Left renal cortex interstitium (tissue), 4 donors: ENCODE measurements around the gene HNF1B. TPM values are rescaled to one million over a fixed set of nuclear protein-coding genes. Genes with fewer than 3 reads are reported as not detected.

ENCODE experiments used
- polyA plus RNA-seq, 4 donors: library from polyadenylated mRNA; unstranded; fragments of 120-200 nt; gene quantifications; one replicate each; pipeline ENCODE4 v1.2.1, GENCODE V29; 2013; ENCODE audit not compliant: insufficient read length in 4 of 4

HNF1B gene
- polyA plus RNA-seq, 4 donors: 100 to 128 (median 113) TPM

Other genes starting within 250 kb of the HNF1B start
- 10 to 100 TPM; 35.9 to 46.5 (median 42.4) TPM for gene SYNRG, start 135.6 kb downstream of the HNF1B start, polyA plus RNA-seq
- 10 to 100 TPM; 36.3 to 45.3 (median 42.1) TPM for gene DDX52, start 101.6 kb downstream of the HNF1B start, polyA plus RNA-seq
- 1 to 10 TPM in 1 of 4 donors, not detected in 3; 7.3 TPM for gene TBC1D3K, start 179.4 kb upstream of the HNF1B start, polyA plus RNA-seq
- gene TBC1D3L, start 244.0 kb upstream of the HNF1B start, polyA plus RNA-seq: 10 to 100 TPM in 3 of 4 donors, 1 to 10 TPM in 1; 9.9 to 40.0 (median 21.1) TPM